Measurements from ENCODE around the gene RETSAT. TPM values are rescaled to one million over a fixed set of nuclear protein-coding genes. Genes with fewer than 3 reads are reported as not detected.
A peak's percentile ranks its signal among the peaks of the same experiment; 100 is the strongest.
"Not testable (repeated sequence)": the region's sequence is repeated elsewhere in the genome, so short reads cannot be mapped to it uniquely, and the experiment has no call there.

RETSAT gene
- total RNA-seq, 1 donor from 2014 or later: 86.4 TPM

GRCh38 chr2:85378257-85378656 is 23.9 kb upstream of the RETSAT start:
- DNase-seq (ENCODE audit: low spot score): no peak

- no peak for DNase-seq (ENCODE audit: low spot score)
Measured at GRCh38 chr2:85377083-85377482, 22.8 kb upstream of the RETSAT start.

GRCh38 chr2:85376291-85377065 is 22.1 kb upstream of the RETSAT start:
- DNase-seq (ENCODE audit: low spot score): no peak

- DNase-seq (ENCODE audit: low spot score): no peak
Measured at GRCh38 chr2:85371045-85371444, 16.7 kb upstream of the RETSAT start.

- no peak for DNase-seq (ENCODE audit: low spot score)
Measured at GRCh38 chr2:85369500-85369899, 15.2 kb upstream of the RETSAT start.

GRCh38 chr2:85368921-85369320 is 14.6 kb upstream of the RETSAT start:
- no peak for DNase-seq (ENCODE audit: low spot score)

GRCh38 chr2:85367180-85367579 is 12.9 kb upstream of the RETSAT start:
- DNase-seq (ENCODE audit: low spot score): no peak

- not testable (repeated sequence) for DNase-seq (ENCODE audit: low spot score)
Measured at GRCh38 chr2:85362653-85363387, 8.5 kb upstream of the RETSAT start.

- DNase-seq (ENCODE audit: low spot score): no peak
Measured at GRCh38 chr2:85357736-85358135, 3.4 kb upstream of the RETSAT start.

GRCh38 chr2:85356186-85356585 is 1.9 kb upstream of the RETSAT start:
- DNase-seq (ENCODE audit: low spot score): no peak

- no peak for DNase-seq (ENCODE audit: low spot score)
Measured at GRCh38 chr2:85355521-85355920, 1.2 kb upstream of the RETSAT start.

- DNase-seq (ENCODE audit: low spot score): no peak
Measured at GRCh38 chr2:85355073-85355410, 714 bp upstream of the RETSAT start.

GRCh38 chr2:85353876-85354285 is 447 bp downstream of the RETSAT start:
- peak; percentile 48 for DNase-seq (ENCODE audit: low spot score)

- DNase-seq (ENCODE audit: low spot score): no peak
Measured at GRCh38 chr2:85347599-85347998, 6.7 kb downstream of the RETSAT start.

GRCh38 chr2:85344356-85344954 is 9.9 kb downstream of the RETSAT start:
- no peak for DNase-seq (ENCODE audit: low spot score)

- not testable (repeated sequence) for DNase-seq (ENCODE audit: low spot score)
Measured at GRCh38 chr2:85343207-85343895, 11.0 kb downstream of the RETSAT start.

- DNase-seq (ENCODE audit: low spot score): no peak
Measured at GRCh38 chr2:85342156-85342555, 12.2 kb downstream of the RETSAT start.

- DNase-seq (ENCODE audit: low spot score): no peak
Measured at GRCh38 chr2:85341269-85342029, 12.9 kb downstream of the RETSAT start.

GRCh38 chr2:85340034-85340892 is 14.1 kb downstream of the RETSAT start:
- DNase-seq (ENCODE audit: low spot score): no peak

- DNase-seq (ENCODE audit: low spot score): no peak
Measured at GRCh38 chr2:85334928-85335327, 19.4 kb downstream of the RETSAT start.

- DNase-seq (ENCODE audit: low spot score): not testable (repeated sequence)
Measured at GRCh38 chr2:85333877-85334276, 20.5 kb downstream of the RETSAT start.
